Astrocyte of the spinal cord (primary cell): ENCODE data around the gene SPOP.
A peak's percentile ranks its signal among the peaks of the same experiment; 100 is the strongest.
"Not testable (repeated sequence)": the region's sequence is repeated elsewhere in the genome, so short reads cannot be mapped to it uniquely, and the experiment has no call there.

ENCODE experiments used
- DNase-seq: peaks from one replicate; pipeline ENCODE4 v3.0.0; 2011; ENCODE audit warnings: low read depth, low spot score
- H3K4me3 ChIP-seq: 2 replicates; pipeline ENCODE4 v1.5.1; 2011; ENCODE audit warnings: low read depth, mild to moderate bottlenecking, low read length, moderate library complexity
- CTCF ChIP-seq: IDR thresholded peaks from 2 replicates; pipeline ENCODE4 v1.5.1; 2012; ENCODE audit warnings: low read depth, mild to moderate bottlenecking, low read length, inconsistent platforms
- in situ Hi-C: cut with HindIII; loops from 2 replicates; pipeline ENCODE4 v1.10.0; 2017; ENCODE audit warnings: low sequenced_read_pairs

SPOP gene

GRCh38 chr17:49677933-49678847 lies at the start of gene SPOP:
Gene SPOP, minus strand, starts transcription at chr17:49678097. Its CDS starts 55,287 bp downstream, at chr17:49622810.
- in situ Hi-C loops, result no loop called here
- DNase-seq, result peak; percentile 99
- H3K4me3 ChIP-seq, result peak within 1 kb of the TSS; percentile 86
- no peak for TF ChIP-seq CTCF

GRCh38 chr17:49727380-49727779 lies 49.5 kb upstream of the SPOP start:
- no peak for DNase-seq
- TF ChIP-seq CTCF, result no peak
- in situ Hi-C loops, result no loop called here

GRCh38 chr17:49725452-49726130 lies 47.7 kb upstream of the SPOP start:
- no peak overlapping the region for H3K4me3 ChIP-seq
- in situ Hi-C loops, result no loop called here
- DNase-seq, result no peak
- TF ChIP-seq CTCF, result no peak

More at GRCh38 chr17:49727380-49727779, 49.5 kb upstream of the SPOP start:
- H3K4me3 ChIP-seq, result no peak overlapping the region

- H3K4me3 ChIP-seq, DNase-seq, in situ Hi-C loops: not testable (repeated sequence)
Measured at GRCh38 chr17:49724552-49724951, 46.7 kb upstream of the SPOP start.

- TF ChIP-seq CTCF, result no peak
- in situ Hi-C loops, result no loop called here
- H3K4me3 ChIP-seq, result no peak overlapping the region
- DNase-seq, result no peak
Measured at GRCh38 chr17:49723423-49723822, 45.5 kb upstream of the SPOP start.

GRCh38 chr17:49722066-49722465 lies 44.2 kb upstream of the SPOP start:
- no peak overlapping the region for H3K4me3 ChIP-seq
- in situ Hi-C loops, result no loop called here
- no peak for DNase-seq
- no peak for TF ChIP-seq CTCF

- DNase-seq, result peak; percentile 19
- TF ChIP-seq CTCF, result no peak
- H3K4me3 ChIP-seq, result no peak overlapping the region
- in situ Hi-C loops, result no loop called here
Measured at GRCh38 chr17:49717371-49717861, 39.5 kb upstream of the SPOP start.
